ENCODE data around the gene KDM6A. TPM values are rescaled to one million over a fixed set of nuclear protein-coding genes. Genes with fewer than 3 reads are reported as not detected.
"Not testable (repeated sequence)": the region's sequence is repeated elsewhere in the genome, so short reads cannot be mapped to it uniquely, and the experiment has no call there.

The KDM6A gene
- total RNA-seq, 2 experiments from 2014 or later: 24.5 to 24.7 TPM

DNA sequence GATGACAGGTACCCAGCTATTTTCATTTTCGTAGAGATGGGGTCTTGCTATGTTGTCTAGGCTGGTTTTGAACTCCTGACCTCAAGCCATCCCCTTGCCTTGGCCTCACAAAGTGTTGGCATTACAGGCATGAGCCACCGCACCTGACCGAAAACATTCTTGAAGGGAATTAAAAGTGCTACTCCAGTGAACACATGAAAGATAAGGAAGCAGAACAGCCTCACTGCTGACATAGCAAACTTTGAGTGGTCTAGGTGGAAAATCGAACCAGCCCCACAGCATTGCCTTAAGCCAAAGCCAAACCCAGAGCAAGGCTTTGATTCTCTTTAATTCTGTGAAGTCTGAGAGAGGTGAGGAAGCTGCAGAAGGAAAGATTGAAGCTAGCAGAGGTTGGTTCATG is 65.1 kb downstream of the KDM6A start:
- H3K4me1 Mint-ChIP-seq (ENCODE audit: low read depth): peaks cover 14% of the 10 kb centered on the region
- ATAC-seq (no peak), DNase-seq (no peak)
- POLR2A ChIA-PET: interaction anchor here (0.7 kb wide), 1 partner anchor 206 kb away, joined by 3 read pairs; no protein-coding TSS in a partner anchor
- H3K9me3 Mint-ChIP-seq (ENCODE audit: insufficient read depth): no peaks in the 10 kb centered on the region
- H3K4me3 Mint-ChIP-seq: no peak overlapping the region
- no peak overlapping the region for H3K27ac Mint-ChIP-seq
- peaks cover 11% of the 10 kb centered on the region for H3K36me3 Mint-ChIP-seq (ENCODE audit: low read depth)
- H3K27me3 Mint-ChIP-seq (ENCODE audit: low read depth): no peaks in the 10 kb centered on the region
- CTCF ChIA-PET: no interaction called here

DNA sequence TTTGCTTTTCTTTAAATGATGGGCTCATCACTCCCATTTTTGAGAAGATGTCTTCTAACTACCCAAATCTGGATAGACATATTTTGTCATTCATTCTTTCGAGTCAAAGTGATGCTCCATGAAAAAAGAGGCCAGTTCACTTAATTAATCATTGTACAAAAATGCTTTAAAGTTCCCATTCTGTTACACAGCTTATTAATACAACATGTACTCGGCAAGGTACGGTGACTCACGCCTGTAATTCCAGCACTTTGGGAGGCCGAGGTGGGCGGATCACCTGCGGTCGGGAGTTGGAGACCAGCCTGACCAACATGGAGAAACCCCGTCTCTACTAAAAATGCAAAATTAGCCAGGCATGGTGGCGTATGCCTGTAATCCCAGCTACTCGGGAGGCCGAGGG is 67.6 kb downstream of the KDM6A start:
- Mint-ChIP-seq H3K4me1 (ENCODE audit: low read depth) (peaks cover 14% of the 10 kb centered on the region), H3K36me3 (ENCODE audit: low read depth) (peaks cover 27% of the 10 kb centered on the region)
- not testable (repeated sequence) for DNase-seq; H3K27me3 Mint-ChIP-seq (ENCODE audit: low read depth); H3K27ac Mint-ChIP-seq; ATAC-seq; H3K9me3 Mint-ChIP-seq (ENCODE audit: insufficient read depth); H3K4me3 Mint-ChIP-seq
- POLR2A ChIA-PET: interaction anchor here (0.6 kb wide), 1 partner anchor 8 kb away, joined by 3 read pairs; no protein-coding TSS in a partner anchor
- CTCF ChIA-PET: interaction anchor here (1.1 kb wide), 1 partner anchor 130 kb away, joined by 4 read pairs; no protein-coding TSS in a partner anchor

DNA sequence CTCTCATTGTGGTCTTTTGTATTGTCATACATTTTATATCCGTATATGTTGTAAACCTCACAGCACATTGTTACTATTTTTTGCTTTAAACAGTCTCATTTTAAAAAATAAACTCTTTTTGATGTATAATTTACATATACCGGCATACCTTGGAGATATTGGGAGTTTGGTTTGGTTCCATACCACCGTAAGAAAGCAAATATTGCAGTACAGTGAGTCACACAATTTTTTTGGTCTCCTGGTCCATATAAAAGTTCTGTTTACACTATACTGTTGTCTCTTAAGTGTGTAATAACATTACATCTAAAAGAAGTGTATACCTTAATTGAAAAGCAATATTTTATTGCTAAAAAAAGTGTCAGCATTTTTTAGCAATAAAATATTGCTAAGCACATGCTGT is 70.0 kb downstream of the KDM6A start:
- ChIA-PET CTCF (no interaction called here), POLR2A (no interaction called here)
- no peaks in the 10 kb centered on the region for H3K27me3 Mint-ChIP-seq (ENCODE audit: low read depth)

DNA sequence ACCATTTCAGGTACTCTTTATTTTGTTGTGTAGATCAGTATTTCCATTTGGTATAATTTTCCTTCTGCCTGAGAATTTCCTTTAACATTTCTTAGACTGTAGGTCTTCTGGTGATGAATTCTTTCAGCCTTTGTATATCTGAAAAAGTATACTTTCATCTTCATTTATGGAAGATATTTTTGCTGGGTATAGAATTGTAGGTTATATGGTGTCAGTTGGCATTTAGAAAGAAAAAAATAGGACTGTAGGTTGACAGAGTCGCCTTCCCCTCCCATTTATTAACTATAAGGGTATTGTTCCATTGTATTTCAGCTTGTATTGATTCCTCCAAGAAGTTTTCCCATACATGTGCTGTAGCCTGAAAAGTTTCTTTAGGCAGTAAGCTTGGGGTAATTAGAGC is 71.9 kb downstream of the KDM6A start:
- Mint-ChIP-seq H3K36me3 (ENCODE audit: low read depth) (peaks cover 18% of the 10 kb centered on the region), H3K27ac (no peak overlapping the region), H3K9me3 (ENCODE audit: insufficient read depth) (peaks cover 5% of the 10 kb centered on the region), H3K27me3 (ENCODE audit: low read depth) (no peaks in the 10 kb centered on the region), H3K4me1 (ENCODE audit: low read depth) (no peaks in the 10 kb centered on the region), H3K4me3 (no peak overlapping the region)
- CTCF ChIA-PET: no interaction called here
- ATAC-seq: no peak
- no peak for DNase-seq
- POLR2A ChIA-PET: interaction anchor here (1.0 kb wide), 1 partner anchor 44 kb away, joined by 3 read pairs; no protein-coding TSS in a partner anchor

More for the DNA sequence above, 70.0 kb downstream of the KDM6A start:
- peaks cover 5% of the 10 kb centered on the region for H3K9me3 Mint-ChIP-seq (ENCODE audit: insufficient read depth)
- peaks cover 7% of the 10 kb centered on the region for H3K4me1 Mint-ChIP-seq (ENCODE audit: low read depth)
- no peak overlapping the region for H3K27ac Mint-ChIP-seq
- H3K36me3 Mint-ChIP-seq (ENCODE audit: low read depth): peaks cover 25% of the 10 kb centered on the region
- no peak for DNase-seq
- no peak for ATAC-seq
- H3K4me3 Mint-ChIP-seq: no peak overlapping the region

DNA sequence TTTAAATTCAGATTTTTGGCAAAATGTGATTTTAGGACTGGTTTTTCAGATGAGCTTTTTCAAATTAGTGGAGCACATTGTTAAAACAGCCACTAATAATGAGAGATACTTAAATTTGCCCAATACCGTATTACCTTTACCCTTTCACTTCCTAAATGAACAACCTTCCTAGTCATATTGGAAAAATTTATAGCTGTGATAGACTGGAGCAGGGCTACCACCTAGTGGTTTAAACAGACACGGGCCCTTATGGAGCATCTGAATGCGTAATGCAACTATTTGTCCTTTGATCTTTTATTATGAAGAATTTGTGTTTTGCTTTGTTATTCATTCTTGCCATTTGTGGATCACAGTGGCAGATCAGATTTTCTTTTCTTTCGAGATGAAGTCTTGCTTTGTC is 72.7 kb downstream of the KDM6A start:
- no peak overlapping the region for H3K27ac Mint-ChIP-seq
- peaks cover 5% of the 10 kb centered on the region for H3K9me3 Mint-ChIP-seq (ENCODE audit: insufficient read depth)
- no peaks in the 10 kb centered on the region for H3K27me3 Mint-ChIP-seq (ENCODE audit: low read depth)
- no peak overlapping the region for H3K4me3 Mint-ChIP-seq
- DNase-seq (no peak), ATAC-seq (no peak)
- H3K36me3 Mint-ChIP-seq (ENCODE audit: low read depth): peaks cover 21% of the 10 kb centered on the region
- POLR2A ChIA-PET: interaction anchor here (1.0 kb wide), 1 partner anchor 45 kb away, joined by 3 read pairs; no protein-coding TSS in a partner anchor
- peaks cover 4% of the 10 kb centered on the region for H3K4me1 Mint-ChIP-seq (ENCODE audit: low read depth)
- CTCF ChIA-PET: no interaction called here

DNA sequence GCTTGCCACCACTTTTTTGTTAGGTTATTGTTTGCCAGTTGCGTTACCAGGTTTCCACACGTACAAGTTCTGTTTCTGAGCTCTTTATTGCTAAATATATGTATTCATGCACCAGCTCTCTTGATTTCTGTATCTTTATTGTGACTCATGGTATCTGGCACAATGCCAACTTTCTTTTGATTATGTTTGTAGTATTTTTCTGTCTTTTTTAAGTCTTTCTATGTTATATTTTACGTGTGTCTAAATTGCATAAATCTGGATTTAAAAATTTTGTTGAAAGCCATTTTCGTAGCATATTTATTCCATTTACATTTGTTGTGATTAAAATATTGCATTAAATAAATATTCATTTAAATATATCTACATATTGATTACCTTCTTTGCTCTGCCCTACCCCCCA is 73.8 kb downstream of the KDM6A start:
- Mint-ChIP-seq H3K27ac (no peak overlapping the region), H3K4me3 (no peak overlapping the region), H3K36me3 (ENCODE audit: low read depth) (peaks cover 23% of the 10 kb centered on the region), H3K27me3 (ENCODE audit: low read depth) (no peaks in the 10 kb centered on the region), H3K9me3 (ENCODE audit: insufficient read depth) (peaks cover 5% of the 10 kb centered on the region), H3K4me1 (ENCODE audit: low read depth) (peaks cover 9% of the 10 kb centered on the region)
- ChIA-PET CTCF (no interaction called here), POLR2A (no interaction called here)
- no peak for ATAC-seq
- DNase-seq: no peak

DNA sequence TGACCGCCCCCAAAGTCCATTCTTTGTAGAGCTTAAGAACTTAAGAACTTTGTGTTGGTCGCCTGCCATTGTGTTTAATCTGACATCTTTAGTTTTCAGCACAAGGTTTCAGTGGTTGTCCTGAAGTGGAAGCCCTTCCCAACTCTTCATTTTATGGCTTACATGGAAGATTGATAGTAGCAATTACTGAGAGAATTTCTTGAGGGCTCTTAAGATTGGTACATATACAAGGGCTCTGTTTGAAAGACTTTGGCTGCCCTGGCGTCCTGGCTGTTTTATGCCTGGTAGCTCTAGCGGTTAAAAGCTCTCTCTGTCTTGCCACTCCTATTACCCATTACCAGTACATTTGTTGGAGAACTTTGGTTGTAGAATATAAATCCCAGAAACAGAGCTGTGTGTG is 75.0 kb downstream of the KDM6A start:
- no peak overlapping the region for H3K27ac Mint-ChIP-seq
- H3K9me3 Mint-ChIP-seq (ENCODE audit: insufficient read depth): peaks cover 5% of the 10 kb centered on the region
- DNase-seq (no peak), ATAC-seq (no peak)
- no peaks in the 10 kb centered on the region for H3K27me3 Mint-ChIP-seq (ENCODE audit: low read depth)
- ChIA-PET POLR2A (no interaction called here), CTCF (no interaction called here)
- peaks cover 9% of the 10 kb centered on the region for H3K4me1 Mint-ChIP-seq (ENCODE audit: low read depth)
- peaks cover 22% of the 10 kb centered on the region for H3K36me3 Mint-ChIP-seq (ENCODE audit: low read depth)
- H3K4me3 Mint-ChIP-seq: no peak overlapping the region

DNA sequence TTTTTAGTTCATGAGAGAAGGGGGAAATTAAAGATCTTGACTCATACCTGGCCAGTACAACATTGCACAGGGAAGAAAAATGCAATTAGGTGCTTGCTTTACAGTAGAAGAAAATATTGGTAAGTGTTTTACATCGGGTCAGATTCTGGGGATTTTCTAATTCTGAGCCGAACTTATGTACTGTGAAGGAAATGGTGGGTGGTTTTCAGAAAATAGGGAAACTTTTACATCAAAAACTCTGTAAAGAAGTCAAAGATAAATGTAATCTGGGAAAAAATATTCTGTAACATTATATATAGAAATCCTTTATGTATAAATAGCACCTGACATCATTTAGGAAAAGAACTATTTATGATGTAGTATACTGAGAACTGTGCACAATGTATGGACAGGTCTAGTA is 75.4 kb downstream of the KDM6A start:
- CTCF ChIA-PET: no interaction called here
- no peak overlapping the region for H3K4me3 Mint-ChIP-seq

DNA sequence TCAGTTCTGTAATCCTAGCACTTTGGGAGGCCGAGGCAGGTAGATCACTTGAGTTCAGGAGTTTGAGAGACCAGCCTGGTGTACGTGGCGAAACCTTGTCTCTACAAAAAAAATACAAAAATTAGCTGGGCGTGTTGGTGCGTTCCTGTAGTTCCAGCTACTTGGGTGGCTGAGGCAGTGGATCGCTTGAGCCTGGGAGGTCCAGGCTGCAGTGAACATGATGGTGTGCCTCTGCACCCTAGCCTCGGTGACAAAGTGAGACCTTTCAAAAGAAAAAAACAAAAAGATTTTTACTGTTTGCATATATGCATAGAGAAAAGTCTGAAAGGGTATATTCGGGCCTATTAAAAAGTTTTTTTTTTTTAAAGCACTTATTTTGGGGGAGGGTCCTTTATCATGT is 76.1 kb downstream of the KDM6A start:
- Mint-ChIP-seq H3K27ac (no peak overlapping the region), H3K4me3 (no peak overlapping the region), H3K4me1 (ENCODE audit: low read depth) (peaks cover 9% of the 10 kb centered on the region), H3K9me3 (ENCODE audit: insufficient read depth) (peaks cover 5% of the 10 kb centered on the region), H3K27me3 (ENCODE audit: low read depth) (no peaks in the 10 kb centered on the region), H3K36me3 (ENCODE audit: low read depth) (peaks cover 18% of the 10 kb centered on the region)
- no peak for DNase-seq
- POLR2A ChIA-PET: interaction anchor here (0.6 kb wide), 1 partner anchor 8 kb away, joined by 3 read pairs; no protein-coding TSS in a partner anchor
- CTCF ChIA-PET: no interaction called here
- no peak for ATAC-seq

More for the DNA sequence above, 75.4 kb downstream of the KDM6A start:
- ATAC-seq (no peak), DNase-seq (no peak)
- Mint-ChIP-seq H3K27me3 (ENCODE audit: low read depth) (no peaks in the 10 kb centered on the region), H3K27ac (no peak overlapping the region), H3K4me1 (ENCODE audit: low read depth) (peaks cover 9% of the 10 kb centered on the region), H3K9me3 (ENCODE audit: insufficient read depth) (peaks cover 5% of the 10 kb centered on the region), H3K36me3 (ENCODE audit: low read depth) (peaks cover 22% of the 10 kb centered on the region)
- POLR2A ChIA-PET: interaction anchor here (0.6 kb wide), 1 partner anchor 7 kb away, joined by 3 read pairs; no protein-coding TSS in a partner anchor

DNA sequence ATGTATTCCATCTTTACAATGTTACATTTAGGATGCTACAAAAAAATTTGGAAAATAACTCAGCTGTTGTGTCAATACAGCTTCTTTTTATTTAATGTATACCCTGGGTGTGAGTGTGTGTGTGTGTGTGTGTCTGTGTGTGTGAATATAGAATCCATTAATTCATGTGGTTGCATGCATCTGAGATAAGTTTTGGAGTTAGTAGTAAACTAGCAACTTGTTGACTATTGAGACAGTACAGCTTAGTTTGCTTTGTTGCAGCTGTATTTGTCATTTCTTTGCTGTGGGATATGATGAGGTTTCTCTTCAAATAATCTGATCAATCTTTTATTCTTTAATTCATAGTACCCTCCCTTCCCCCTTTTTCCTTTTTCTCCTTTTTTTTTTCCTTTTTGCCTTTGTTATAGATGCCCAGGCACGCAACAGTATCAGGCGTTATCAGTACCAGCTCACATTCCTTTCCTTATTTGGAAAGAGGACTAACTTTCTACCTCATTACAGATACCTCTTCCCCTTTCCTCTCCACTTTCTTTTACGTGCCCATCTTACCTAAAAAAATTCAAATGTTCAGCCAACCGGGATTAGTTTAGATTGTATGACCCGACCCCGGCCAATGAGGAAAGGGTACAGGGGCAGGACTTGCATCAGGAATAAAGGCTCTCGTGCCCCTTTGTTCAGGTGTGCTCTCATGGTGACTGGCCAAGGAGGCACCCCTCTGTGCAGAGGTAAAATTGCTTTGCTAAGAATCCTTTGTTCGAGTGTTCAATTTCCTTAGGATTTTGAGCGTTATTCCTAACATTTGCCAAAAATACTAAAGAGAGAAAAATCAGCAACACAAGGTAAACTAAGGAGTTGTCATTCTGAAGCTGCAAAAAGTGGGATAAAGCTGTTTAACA is 77.7 kb downstream of the KDM6A start:
- CTCF ChIA-PET; POLR2A ChIA-PET; H3K4me1 Mint-ChIP-seq (ENCODE audit: low read depth): not testable (repeated sequence)

DNA sequence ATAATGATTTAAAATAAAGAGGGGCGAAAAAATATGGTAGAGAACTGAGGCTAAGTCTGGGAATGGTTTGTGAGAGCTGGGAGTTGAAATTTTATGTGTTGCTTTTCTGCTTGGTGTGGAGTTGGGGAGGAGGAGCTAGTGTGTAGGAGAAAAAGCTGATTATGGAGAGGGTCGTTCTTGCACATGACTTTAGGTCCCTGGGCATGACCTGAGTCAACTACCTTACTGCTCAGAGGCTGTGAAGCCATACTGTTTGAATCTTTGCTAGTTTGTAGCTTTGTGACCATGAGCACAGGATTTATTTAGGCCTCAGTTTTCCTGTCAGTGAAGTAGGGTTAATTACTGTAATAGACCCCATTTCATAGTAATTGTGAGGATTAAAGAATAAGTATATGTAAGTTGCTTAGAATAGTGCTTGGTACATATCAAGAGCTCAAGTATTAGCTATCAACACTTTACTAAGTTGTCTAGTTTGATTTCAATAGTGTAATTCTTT is 78.6 kb downstream of the KDM6A start:
- ChIA-PET CTCF (no interaction called here), POLR2A (no interaction called here)
- ATAC-seq (no peak), DNase-seq (no peak)
- H3K27ac Mint-ChIP-seq: no peak overlapping the region
- no peaks in the 10 kb centered on the region for H3K9me3 Mint-ChIP-seq (ENCODE audit: insufficient read depth)
- H3K36me3 Mint-ChIP-seq (ENCODE audit: low read depth): peaks cover 7% of the 10 kb centered on the region
- peaks cover 9% of the 10 kb centered on the region for H3K4me1 Mint-ChIP-seq (ENCODE audit: low read depth)
- H3K27me3 Mint-ChIP-seq (ENCODE audit: low read depth): no peaks in the 10 kb centered on the region
- no peak overlapping the region for H3K4me3 Mint-ChIP-seq

More for the DNA sequence above, 77.7 kb downstream of the KDM6A start:
- H3K4me3 Mint-ChIP-seq; H3K9me3 Mint-ChIP-seq (ENCODE audit: insufficient read depth); H3K27me3 Mint-ChIP-seq (ENCODE audit: low read depth); H3K27ac Mint-ChIP-seq; DNase-seq; ATAC-seq; H3K36me3 Mint-ChIP-seq (ENCODE audit: low read depth): not testable (repeated sequence)

DNA sequence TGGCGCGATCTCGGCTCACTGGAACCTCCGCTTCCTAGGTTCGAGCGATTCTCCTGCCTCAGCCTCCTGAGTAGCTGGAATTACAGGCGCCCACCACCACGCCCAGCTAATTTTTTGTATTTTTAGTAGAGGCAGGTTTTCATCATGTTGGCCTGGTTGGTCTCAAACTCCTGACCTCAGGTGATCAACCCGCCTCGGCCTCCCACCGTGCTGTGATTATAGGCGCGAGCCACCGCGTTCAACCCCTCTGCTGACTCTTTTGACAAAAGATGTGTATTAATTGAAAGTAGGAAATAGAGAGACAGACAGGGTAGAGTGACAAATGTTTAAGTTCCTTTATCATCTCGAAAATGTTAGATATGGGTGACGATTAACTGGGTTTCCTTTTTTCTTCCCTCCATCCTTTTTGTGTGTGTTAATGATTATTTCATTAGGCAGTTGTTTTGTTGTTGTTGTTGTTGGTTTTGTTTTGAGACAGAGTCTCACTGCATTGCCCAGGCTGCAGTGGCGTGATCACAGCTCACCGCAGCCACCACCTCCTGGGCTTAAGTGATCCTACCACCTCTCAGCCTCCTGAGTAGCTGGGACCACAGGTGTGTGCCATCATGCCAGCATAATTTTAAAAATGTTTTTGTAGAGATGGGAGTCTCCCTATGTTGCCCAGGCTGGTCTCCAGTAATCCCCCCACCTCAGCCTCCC is 79.5 kb downstream of the KDM6A start:
- H3K27me3 Mint-ChIP-seq (ENCODE audit: low read depth): no peaks in the 10 kb centered on the region
- ChIA-PET CTCF (no interaction called here), POLR2A (no interaction called here)
- H3K4me3 Mint-ChIP-seq: no peak overlapping the region
- ATAC-seq (no peak), DNase-seq (no peak)
- H3K4me1 Mint-ChIP-seq (ENCODE audit: low read depth): peaks cover 9% of the 10 kb centered on the region
- peaks cover 7% of the 10 kb centered on the region for H3K36me3 Mint-ChIP-seq (ENCODE audit: low read depth)
- no peak overlapping the region for H3K27ac Mint-ChIP-seq
- H3K9me3 Mint-ChIP-seq (ENCODE audit: insufficient read depth): no peaks in the 10 kb centered on the region

All from activated CD8-positive, alpha-beta T cell treated with anti-CD3 and anti-CD28 coated beads, Interleukin-2, amount 10 ng/mL, durations not matched to agents 7 days and 5 days (primary cell).